Stimulated activated CD8-positive, alpha-beta memory T cell treated with anti-CD3 and anti-CD28 coated beads, Interleukin-4, amount 100 ng/mL, for 4 hours (primary cell): ENCODE measurements around the gene WDR4.
"Not testable (repeated sequence)": the region's sequence is repeated elsewhere in the genome, so short reads cannot be mapped to it uniquely, and the experiment has no call there.

Source experiments
- DNase-seq, 2 donors: peaks; one replicate each; pipeline ENCODE4 v3.0.0-alpha.2; 2020; ENCODE audit warnings: low read depth in 2 of 2, low spot score in 1 of 2

The WDR4 gene

DNA sequence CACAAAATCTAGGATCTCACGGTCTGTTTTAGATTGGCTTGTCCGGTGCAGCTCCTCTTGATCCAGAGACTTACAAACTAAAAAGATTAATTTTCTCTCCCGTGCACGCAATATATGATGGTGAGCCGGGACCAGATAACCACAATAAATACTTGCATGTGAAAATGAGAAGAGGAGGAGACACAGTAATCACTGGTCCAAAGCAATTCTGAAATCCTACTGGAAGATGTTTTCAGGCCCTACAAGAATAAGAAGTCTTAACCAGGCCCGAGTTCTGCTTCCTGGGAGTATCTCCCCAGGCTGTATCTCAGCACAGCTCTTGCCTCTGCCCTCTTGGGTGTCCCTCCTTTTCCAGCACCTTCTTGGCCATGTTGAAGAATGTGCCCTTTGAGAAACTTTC is 1.0 kb upstream of the WDR4 start:
- no peak for DNase-seq

DNA sequence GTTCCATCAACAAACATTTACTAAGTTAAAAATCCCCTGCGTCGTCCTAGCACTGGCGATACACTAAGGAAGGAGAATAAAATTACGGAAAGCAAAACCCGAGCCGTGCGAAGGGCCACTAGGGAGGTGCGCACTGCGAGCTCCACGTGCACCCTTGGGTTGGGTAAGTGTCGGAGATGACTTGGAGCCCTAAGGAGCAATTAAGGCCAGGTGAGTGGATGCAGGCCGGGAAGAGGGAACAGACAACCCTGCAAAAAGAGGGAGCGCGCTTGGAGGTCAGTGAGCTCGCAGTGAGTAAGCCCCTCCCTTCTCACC is 704 bp downstream of the WDR4 start:
- peak in 1 of 2 donors; percentile 2 for DNase-seq

DNA sequence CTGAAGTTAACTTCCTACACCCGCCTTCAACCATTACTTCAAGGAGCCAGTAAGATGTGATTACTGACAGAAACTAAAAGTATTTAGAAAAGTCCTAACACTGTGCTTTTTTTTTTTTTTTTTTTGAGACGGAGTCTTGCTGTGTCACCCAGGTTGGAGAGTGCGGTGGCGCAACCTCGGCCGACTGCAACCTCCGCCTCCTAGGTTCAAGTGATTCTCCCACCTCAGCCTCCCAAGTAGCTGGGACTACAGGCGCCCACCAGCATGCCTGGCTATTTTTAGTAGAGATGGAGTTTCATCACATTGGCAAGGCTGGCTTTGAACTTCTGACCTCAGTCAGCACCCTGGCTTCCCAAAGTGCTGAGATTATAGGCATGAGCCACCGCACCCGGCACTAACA is 3.5 kb downstream of the WDR4 start:
- DNase-seq: not testable (repeated sequence)

GRCh38 chr21:42873096-42873495 is 6.2 kb downstream of the WDR4 start:
- DNase-seq: no peak

GRCh38 chr21:42868196-42868595 is 11.1 kb downstream of the WDR4 start:
- DNase-seq: no peak

DNA sequence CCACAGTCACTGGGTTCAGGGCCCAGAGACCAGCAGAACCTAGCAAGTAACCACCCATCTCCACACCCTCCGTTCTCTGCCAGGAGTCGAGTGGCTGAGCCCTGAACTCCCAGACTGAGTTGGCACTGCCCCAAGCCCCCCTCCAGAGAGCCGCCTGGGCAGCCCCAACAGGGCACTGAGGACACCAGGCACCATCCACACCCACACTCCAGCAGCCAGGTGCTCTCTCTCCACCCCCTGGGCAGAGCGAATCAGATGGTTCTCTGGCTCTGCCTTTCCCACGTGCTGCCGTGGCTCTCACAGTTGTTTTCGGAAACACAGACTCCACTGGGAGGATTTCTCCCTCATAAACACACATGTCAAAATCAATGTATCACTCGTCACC is 13.6 kb downstream of the WDR4 start:
- DNase-seq: no peak

DNA sequence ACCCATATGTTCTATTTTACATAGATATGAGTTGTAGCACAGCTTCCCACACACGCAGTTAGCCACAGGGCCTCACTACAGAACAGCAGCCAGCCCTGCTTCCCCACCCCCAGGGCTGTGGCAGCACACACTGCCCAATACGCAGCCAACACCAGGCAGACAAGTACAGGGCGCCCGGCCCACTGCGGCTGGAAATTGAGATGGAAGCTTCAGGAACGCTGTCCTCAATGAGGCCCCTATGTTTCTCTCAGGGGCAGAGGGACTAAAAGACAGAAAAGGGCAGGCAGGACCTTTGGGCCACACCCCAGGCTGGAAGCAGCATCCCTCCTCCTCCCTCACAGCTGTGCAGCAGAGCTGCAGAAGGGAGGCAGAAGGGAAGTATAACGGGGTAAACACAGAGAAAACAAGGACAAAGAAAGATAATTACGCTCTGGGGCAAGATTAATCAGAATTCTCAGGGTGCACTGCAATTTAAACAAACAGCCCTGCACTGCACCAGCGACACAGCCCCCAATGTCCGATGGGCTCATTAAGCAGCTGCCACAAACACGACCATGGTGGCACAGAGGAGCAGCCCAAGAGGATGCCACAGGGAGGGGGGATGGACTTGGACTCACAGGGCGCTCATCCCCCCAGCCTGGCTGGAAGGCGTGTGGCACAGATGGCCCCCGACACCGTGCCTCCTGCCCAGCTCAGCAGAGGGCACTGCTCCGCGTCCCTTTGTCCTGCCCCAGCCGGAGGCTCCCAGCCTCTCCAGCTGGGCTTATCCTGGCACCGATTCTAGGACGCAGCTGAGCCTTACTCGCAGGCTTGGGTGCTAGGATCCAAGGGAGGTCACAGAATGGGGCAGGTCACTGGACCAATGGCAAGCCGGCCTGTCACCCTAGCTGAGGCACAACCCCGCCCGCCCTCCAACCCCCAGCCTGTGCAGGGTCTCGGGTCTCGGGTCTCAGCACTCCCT is 14.2 kb downstream of the WDR4 start:
- no peak for DNase-seq

DNA sequence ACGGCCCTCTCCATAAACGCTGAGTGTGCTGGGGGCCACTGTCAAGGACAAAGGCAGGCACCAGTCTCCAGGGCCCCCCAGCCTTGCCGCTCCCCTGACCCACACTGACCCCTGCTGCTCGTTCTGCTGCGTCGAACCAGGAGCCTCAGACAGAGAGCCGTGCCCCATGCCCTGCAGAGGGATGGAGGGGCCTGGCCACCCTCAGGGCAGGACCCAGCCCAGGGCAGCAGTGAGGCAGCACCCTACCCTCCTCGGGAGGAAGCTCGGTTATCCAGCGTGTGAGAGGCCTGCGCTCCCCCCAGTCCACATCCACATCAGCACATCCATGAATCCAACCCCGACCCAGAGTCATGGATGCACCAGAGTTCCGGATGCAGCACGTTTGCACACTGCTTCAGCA is 15.1 kb downstream of the WDR4 start:
- DNase-seq: no peak

- no peak for DNase-seq
These were observed 15.9 kb downstream of the WDR4 start for GRCh38 chr21:42863504-42863870.

GRCh38 chr21:42862774-42863503 is 16.4 kb downstream of the WDR4 start:
- no peak for DNase-seq

GRCh38 chr21:42861848-42862400 is 17.4 kb downstream of the WDR4 start:
- no peak for DNase-seq

- DNase-seq: no peak
These were observed 18.0 kb downstream of the WDR4 start for GRCh38 chr21:42861311-42861847.

DNA sequence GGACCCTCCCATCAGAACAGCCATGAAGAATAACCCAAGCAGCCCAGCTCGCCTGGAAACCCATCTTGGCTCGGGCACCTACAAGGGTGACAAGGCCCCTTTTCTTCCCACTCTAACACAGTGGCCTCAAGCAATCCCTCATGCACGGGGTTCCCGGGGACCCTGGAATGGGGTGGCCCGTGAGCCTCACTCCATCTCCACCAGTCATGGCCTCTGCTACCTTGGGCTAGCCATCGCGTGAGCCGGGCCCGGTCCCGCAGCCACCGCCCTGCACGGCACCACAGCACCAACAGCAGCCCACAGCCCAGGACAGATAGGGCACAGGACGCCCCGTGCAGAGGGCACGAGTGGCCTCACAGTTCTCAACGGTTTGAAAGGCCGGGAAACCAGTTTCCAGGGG is 19.0 kb downstream of the WDR4 start:
- no peak for DNase-seq

GRCh38 chr21:42859891-42860230 is 19.5 kb downstream of the WDR4 start:
- no peak for DNase-seq

- DNase-seq: no peak
These were observed 20.1 kb downstream of the WDR4 start for GRCh38 chr21:42858957-42859890.

GRCh38 chr21:42858185-42858847 is 21.0 kb downstream of the WDR4 start:
- DNase-seq: no peak

DNA sequence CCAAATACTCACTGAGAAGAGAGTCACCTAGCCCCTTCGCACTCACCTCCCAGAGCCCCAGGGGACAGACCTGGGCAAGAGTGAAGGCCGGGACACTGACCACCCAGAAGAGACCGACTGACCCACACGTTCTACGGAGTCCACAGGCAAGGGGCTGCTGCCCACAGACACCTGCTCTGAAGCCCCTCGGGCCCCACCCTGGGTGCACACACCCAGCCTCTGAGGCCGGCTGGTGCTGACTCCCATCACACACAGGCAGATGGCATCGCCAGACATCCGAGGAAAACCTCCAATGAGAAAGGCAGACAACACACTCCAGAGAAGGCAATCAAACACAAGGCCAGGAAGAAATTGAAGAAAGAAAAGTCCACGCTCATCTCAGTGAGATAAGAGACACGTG is 22.1 kb downstream of the WDR4 start:
- DNase-seq: no peak

- DNase-seq: no peak
These were observed 23.4 kb downstream of the WDR4 start for GRCh38 chr21:42855937-42856335.

DNA sequence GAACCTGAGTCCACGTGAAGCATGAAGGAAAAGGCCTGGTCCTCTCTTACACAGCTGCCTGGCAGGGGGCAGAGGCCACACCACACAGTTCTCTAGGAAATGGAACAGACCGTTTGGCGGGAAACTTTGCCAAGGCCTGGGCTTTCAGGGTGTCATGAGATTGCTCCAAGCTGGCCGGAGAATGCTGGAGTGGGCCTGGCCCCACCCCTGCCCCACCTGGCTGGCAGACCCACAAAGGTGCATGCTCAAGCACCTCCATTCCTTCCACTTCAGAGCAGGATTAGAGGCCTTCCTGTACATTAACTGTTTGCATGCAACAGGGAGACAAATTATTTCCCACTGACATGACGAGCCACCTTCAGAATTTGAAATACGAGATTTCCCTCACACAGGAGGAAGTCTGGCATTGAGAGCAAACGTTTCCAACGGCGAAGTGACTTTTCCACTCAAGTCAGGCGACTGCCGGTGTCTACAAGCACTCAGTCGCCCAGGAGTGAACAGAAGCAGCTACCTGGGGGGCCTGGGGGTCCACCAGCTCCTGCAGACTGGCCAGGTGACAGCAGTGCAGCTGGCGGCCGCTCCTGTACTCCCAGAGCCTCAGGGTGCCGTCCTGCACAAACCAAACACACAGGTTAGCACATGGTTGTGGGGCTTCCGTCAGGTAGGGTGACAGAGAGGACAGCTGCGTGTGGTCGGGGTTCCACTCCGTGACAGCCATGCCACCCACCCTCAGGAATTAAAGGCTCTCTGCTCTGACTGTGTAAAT is 24.0 kb downstream of the WDR4 start:
- no peak for DNase-seq
